Peyer's patch (tissue), 4 donors: ENCODE measurements around the gene CD2AP. TPM values are rescaled to one million over a fixed set of nuclear protein-coding genes. Genes with fewer than 3 reads are reported as not detected.

ENCODE experiments used
- DNase-seq, 3 donors: peaks; one replicate each; pipeline ENCODE4 v3.0.0-alpha.2; 2017 to 2019
- H3K27ac ChIP-seq, 4 donors: fragments of 200-600 bp; sonication (generic); one replicate each; pipeline ENCODE4 v1.5.1; 2016 to 2019
- H3K27me3 ChIP-seq, 2 donors: fragments of 200-600 bp; sonication (generic); one replicate each; pipeline ENCODE4 v1.5.1; 2019
- H3K36me3 ChIP-seq, 3 donors: fragments of 200-600 bp; sonication (generic); one replicate each; pipeline ENCODE4 v1.5.1; 2016 to 2019
- H3K4me1 ChIP-seq, 4 donors: fragments of 200-600 bp; sonication (generic); one replicate each; pipeline ENCODE4 v1.5.1; 2016 to 2019
- H3K4me3 ChIP-seq, 4 donors: fragments of 200-600 bp; sonication (generic); 1 replicate in 3 of 4; 2 replicates in 1 of 4; pipeline ENCODE4 v1.5.1; 2016 to 2019; ENCODE audit warnings: mild to moderate bottlenecking in 1 of 4
- H3K9me3 ChIP-seq, 4 donors: fragments of 200-600 bp; sonication (generic); one replicate each; pipeline ENCODE4 v1.5.1; 2016 to 2019; ENCODE audit warnings: mild to moderate bottlenecking in 1 of 4
- CTCF ChIP-seq, 6 experiments: fragments of 450-650 bp in 4 of 6; fragments of 200-600 bp in 2 of 6; sonication (generic) in 1 of 6; IDR thresholded peaks; one replicate each; pipeline ENCODE4 v1.5.1; 2017 to 2019; ENCODE audit warnings: antibody characterized with exemption in 6 of 6, mild to moderate bottlenecking in 3 of 6, moderate library complexity in 1 of 6
- POLR2A ChIP-seq, 2 donors: fragments of 450-650 bp; IDR thresholded peaks; one replicate each; pipeline ENCODE4 v1.5.1; 2017; ENCODE audit warnings: antibody characterized with exemption in 2 of 2, mild to moderate bottlenecking in 2 of 2, moderate library complexity in 2 of 2
- total RNA-seq, 4 donors: library from RNA; depleted of rRNA; stranded (reverse); fragments of >200 nt; gene quantifications; one replicate each; pipeline ENCODE4 v1.1.0, GENCODE V29; 2016

Gene CD2AP
- total RNA-seq, 4 donors from 2014 or later: 59.4 to 151 (median 96.8) TPM

- H3K27me3 ChIP-seq: no peaks in the 10 kb centered on the region
- no peak overlapping the region for H3K27ac ChIP-seq
- H3K36me3 ChIP-seq: no peaks in the 10 kb centered on the region
- H3K4me3 ChIP-seq: no peak overlapping the region
- no peaks in the 10 kb centered on the region for H3K4me1 ChIP-seq
- TF ChIP-seq CTCF (IDR thresholded peaks at IDR 0.05) (no peak), POLR2A (IDR thresholded peaks at IDR 0.05) (no peak)
- no peaks in the 10 kb centered on the region for H3K9me3 ChIP-seq
- DNase-seq: no peak
These were observed 22.7 kb upstream of the CD2AP start for GRCh38 chr6:47454713-47455396.

- no peak for DNase-seq
- no peaks in the 10 kb centered on the region for H3K36me3 ChIP-seq
- no peak for TF ChIP-seq POLR2A (IDR thresholded peaks at IDR 0.05)
- no peak for TF ChIP-seq CTCF (IDR thresholded peaks at IDR 0.05)
- H3K27ac ChIP-seq: no peak overlapping the region
- H3K4me1 ChIP-seq: peaks cover 0 to 2% (median 0%) of the 10 kb centered on the region in 4 donors
- H3K9me3 ChIP-seq: no peaks in the 10 kb centered on the region
- no peaks in the 10 kb centered on the region for H3K27me3 ChIP-seq
- no peak overlapping the region for H3K4me3 ChIP-seq
These were observed 21.9 kb upstream of the CD2AP start for GRCh38 chr6:47455533-47456209.

- Histone ChIP-seq H3K9me3 (no peaks in the 10 kb centered on the region), H3K4me3 (no peak overlapping the region), H3K27ac (no peak overlapping the region), H3K36me3 (no peaks in the 10 kb centered on the region), H3K4me1 (peaks cover 0 to 5% (median 0%) of the 10 kb centered on the region in 4 donors), H3K27me3 (no peaks in the 10 kb centered on the region)
- DNase-seq: no peak
- TF ChIP-seq POLR2A (IDR thresholded peaks at IDR 0.05): no peak
- TF ChIP-seq CTCF (IDR thresholded peaks at IDR 0.05): no peak
These were observed 21.0 kb upstream of the CD2AP start for GRCh38 chr6:47456536-47456975.

GRCh38 chr6:47457370-47457769 lies 20.2 kb upstream of the CD2AP start:
- TF ChIP-seq CTCF (IDR thresholded peaks at IDR 0.05) (no peak), POLR2A (IDR thresholded peaks at IDR 0.05) (no peak)
- no peaks in the 10 kb centered on the region for H3K36me3 ChIP-seq
- no peaks in the 10 kb centered on the region for H3K9me3 ChIP-seq
- DNase-seq: no peak
- no peak overlapping the region for H3K27ac ChIP-seq
- no peak overlapping the region for H3K4me3 ChIP-seq
- H3K27me3 ChIP-seq: no peaks in the 10 kb centered on the region
- H3K4me1 ChIP-seq: peaks cover 0 to 5% (median 0%) of the 10 kb centered on the region in 4 donors

- Histone ChIP-seq H3K4me3 (no peak overlapping the region), H3K36me3 (no peaks in the 10 kb centered on the region), H3K4me1 (peaks cover 0 to 5% (median 0%) of the 10 kb centered on the region in 4 donors), H3K27ac (no peak overlapping the region), H3K27me3 (no peaks in the 10 kb centered on the region), H3K9me3 (no peaks in the 10 kb centered on the region)
- no peak for DNase-seq
- TF ChIP-seq POLR2A (IDR thresholded peaks at IDR 0.05) (no peak), CTCF (IDR thresholded peaks at IDR 0.05) (no peak)
These were observed 13.5 kb upstream of the CD2AP start for GRCh38 chr6:47464052-47464451.
